GM23248 (cell line): ENCODE results near the gene MTMR6.

Source experiments
- EZH2 ChIP-seq: fragments of 200-600 bp; sonication (generic); IDR thresholded peaks from 2 replicates; pipeline ENCODE4 v1.6.1; 2018; ENCODE audit warnings: antibody characterized with exemption, mild to moderate bottlenecking; ENCODE audit not compliant: insufficient read depth, poor library complexity, severe bottlenecking
- EZH2phosphoT487 ChIP-seq: fragments of 200-600 bp; sonication (generic); IDR thresholded peaks from 2 replicates; pipeline ENCODE4 v1.6.1; 2018; ENCODE audit warnings: antibody characterized with exemption, moderate library complexity, mild to moderate bottlenecking, low read depth; ENCODE audit not compliant: insufficient read depth

GRCh38 chr13:25288966-25289365 is 1.7 kb upstream of the MTMR6 start:
- TF ChIP-seq EZH2 (no peak), EZH2phosphoT487 (no peak)
